SK-N-SH (cell line): ENCODE data around the gene YPEL1. TPM values are rescaled to one million over a fixed set of nuclear protein-coding genes. Genes with fewer than 3 reads are reported as not detected.
"Not testable (repeated sequence)": the region's sequence is repeated elsewhere in the genome, so short reads cannot be mapped to it uniquely, and the experiment has no call there.

Experiments
- CTCF ChIA-PET: fragments of 300-600, 350-600 bp; formaldehyde crosslinking; extraction: SDS; loops from one replicate; lab custom pipeline; 2021; lab: Yijun Ruan, JAX
- POLR2A ChIA-PET: fragments of 350-600 bp; sonication (Branson Sonifier 250); formaldehyde crosslinking; extraction: SDS; loops from one replicate; lab custom pipeline; 2020; ENCODE audit warnings: antibody characterized with exemption, inconsistent platforms; lab: Yijun Ruan, JAX
- DNase-seq: peaks from one replicate; pipeline ENCODE4 v3.0.0; 2012
- H2AFZ ChIP-seq: fragments of 200-600 bp; sonication (generic); 2 replicates; pipeline ENCODE4 v1.8.1; 2016; ENCODE audit warnings: antibody characterized with exemption, mild to moderate bottlenecking, low read depth
- H3F3A ChIP-seq: fragments of 200-600 bp; sonication (generic); replicated peaks from 2 replicates; pipeline ENCODE3; 2016; ENCODE audit warnings: antibody characterized with exemption, mild to moderate bottlenecking; ENCODE audit not compliant: insufficient read depth
- H3K27ac ChIP-seq, 2 experiments: fragments of 200-500 bp in 1 of 2; fragments of 200-600 bp in 1 of 2; sonication (Bioruptor generic) in 1 of 2; sonication (generic), shearing (Covaris generic) in 1 of 2; 2 replicates each; pipeline versions ENCODE4 v1.5.1 to v1.6.1; 2014 to 2016; ENCODE audit warnings: low read depth in 2 of 2, inconsistent platforms in 1 of 2, low read length in 1 of 2, mild to moderate bottlenecking in 1 of 2, mixed read lengths in 1 of 2
- H3K27me3 ChIP-seq: fragments of 200-600 bp; sonication (generic), shearing (Covaris generic); 2 replicates; pipeline ENCODE4 v1.6.1; 2016; ENCODE audit warnings: mixed run types; ENCODE audit not compliant: insufficient read depth
- H3K36me3 ChIP-seq, 2 experiments: fragments of 200-500 bp in 1 of 2; fragments of 200-600 bp in 1 of 2; sonication (Bioruptor generic) in 1 of 2; sonication (generic) in 1 of 2; replicated peaks in 1 of 2; 2 replicates each; pipeline versions ENCODE3 to v1.5.1; 2014 to 2016; ENCODE audit warnings: low read length in 1 of 2, mild to moderate bottlenecking in 1 of 2; ENCODE audit not compliant: insufficient read depth in 2 of 2, control insufficient read depth in 1 of 2
- H3K4me1 ChIP-seq, 2 experiments: fragments of 200-500 bp in 1 of 2; fragments of 200-600 bp in 1 of 2; sonication (Bioruptor generic) in 1 of 2; sonication (generic), shearing (Covaris generic) in 1 of 2; 2 replicates each; pipeline versions ENCODE4 v1.5.1 to v1.6.1; 2014 to 2016; ENCODE audit warnings: low read depth in 1 of 2, low read length in 1 of 2, mixed run types in 1 of 2; ENCODE audit not compliant: insufficient read depth in 2 of 2, control insufficient read depth in 1 of 2
- H3K4me2 ChIP-seq: fragments of 200-600 bp; sonication (generic), shearing (Covaris generic); 2 replicates; pipeline ENCODE4 v1.6.1; 2017; ENCODE audit warnings: mixed run types
- H3K4me3 ChIP-seq, 2 experiments: fragments of 200-500 bp in 1 of 2; fragments of 200-600 bp in 1 of 2; sonication (Bioruptor generic) in 1 of 2; sonication (generic), shearing (Covaris generic) in 1 of 2; 2 replicates each; pipeline versions ENCODE4 v1.5.1 to v1.8.1; 2014 to 2016; ENCODE audit warnings: low read depth in 2 of 2, inconsistent platforms in 1 of 2, low read length in 1 of 2, mild to moderate bottlenecking in 1 of 2, mixed read lengths in 1 of 2, moderate library complexity in 1 of 2
- H3K79me2 ChIP-seq: fragments of 200-600 bp; sonication (generic); 2 replicates; pipeline ENCODE4 v1.8.1; 2017; ENCODE audit warnings: mild to moderate bottlenecking; ENCODE audit not compliant: insufficient read depth
- H3K9ac ChIP-seq: fragments of 200-600 bp; sonication (generic); 2 replicates; pipeline ENCODE4 v1.6.1; 2017; ENCODE audit warnings: mixed run types
- H3K9me2 ChIP-seq: fragments of 200-600 bp; sonication (generic); 2 replicates; pipeline ENCODE4 v1.6.1; 2017; ENCODE audit warnings: mixed run types
- H3K9me3 ChIP-seq: fragments of 200-600 bp; sonication (generic); 2 replicates; pipeline ENCODE4 v1.6.1; 2017; ENCODE audit warnings: mixed run types, mild to moderate bottlenecking, moderate library complexity
- H4K20me1 ChIP-seq: fragments of 200-600 bp; sonication (generic); 2 replicates; pipeline ENCODE4 v1.6.1; 2017; ENCODE audit warnings: mild to moderate bottlenecking, mixed run types; ENCODE audit not compliant: insufficient read depth
- CHD2 ChIP-seq: fragments of 150-350 bp; IDR thresholded peaks from 2 replicates; pipeline ENCODE4 v1.6.1; 2018; ENCODE audit warnings: low read length; ENCODE audit not compliant: partially characterized antibody
- ELF1 ChIP-seq: IDR thresholded peaks from 2 replicates; pipeline ENCODE4 v1.4.0; 2012
- EP300 ChIP-seq, 2 experiments: IDR thresholded peaks; 2 replicates each; pipeline versions ENCODE4 v1.4.0 to v1.6.1; 2012; ENCODE audit warnings: borderline replicate concordance in 1 of 2, low read depth in 1 of 2, low read length in 1 of 2
- EZH2phosphoT487 ChIP-seq: fragments of 200-600 bp; sonication (generic); IDR thresholded peaks from 2 replicates; pipeline ENCODE4 v1.6.1; 2017; ENCODE audit warnings: low read depth, mixed run types, mild to moderate bottlenecking, antibody characterized with exemption, moderate library complexity, borderline replicate concordance
- FOSL2 ChIP-seq: IDR thresholded peaks from 2 replicates; pipeline ENCODE4 v1.4.0; 2012; ENCODE audit warnings: low read depth, mild to moderate bottlenecking, moderate library complexity, borderline replicate concordance
- FOXJ3 ChIP-seq: sonication (generic); formaldehyde crosslinking; IDR thresholded peaks from 2 replicates; pipeline ENCODE4 v1.5.1; 2020; ENCODE audit warnings: mild to moderate bottlenecking, missing genetic modification reagents
- GATA2 ChIP-seq: sonication (generic); formaldehyde crosslinking; IDR thresholded peaks from 2 replicates; pipeline ENCODE4 v1.5.0; 2020; ENCODE audit warnings: mild to moderate bottlenecking, missing genetic modification reagents
- JUND ChIP-seq: IDR thresholded peaks from 2 replicates; pipeline ENCODE4 v1.4.0; 2012
- MEF2A ChIP-seq: IDR thresholded peaks from 2 replicates; pipeline ENCODE4 v1.4.0; 2012; ENCODE audit warnings: low read depth, borderline replicate concordance
- REST ChIP-seq: IDR thresholded peaks from 2 replicates; pipeline ENCODE4 v1.6.1; 2012; ENCODE audit warnings: mild to moderate bottlenecking, low read depth, low read length, moderate library complexity
- RFX5 ChIP-seq: IDR thresholded peaks from 2 replicates; pipeline ENCODE4 v1.6.1; 2012; ENCODE audit warnings: mild to moderate bottlenecking, improper control_type of control experiment, low read length
- RXRA ChIP-seq: IDR thresholded peaks from 2 replicates; pipeline ENCODE4 v1.4.0; 2012; ENCODE audit warnings: low read depth, mild to moderate bottlenecking, borderline replicate concordance
- SMC3 ChIP-seq: IDR thresholded peaks from 2 replicates; pipeline ENCODE4 v1.6.1; 2012; ENCODE audit warnings: low read depth, low read length, improper control_type of control experiment
- TCF12 ChIP-seq: IDR thresholded peaks from 2 replicates; pipeline ENCODE4 v1.4.0; 2012
- USF2 ChIP-seq: fragments of 150-350 bp; IDR thresholded peaks from 2 replicates; pipeline ENCODE4 v1.6.1; 2017; ENCODE audit warnings: antibody characterized with exemption, low read length, low read depth, borderline replicate concordance
- WGBS: methylation state at CpG from one replicate; pipeline ENCODE4 v1.1.6; 2017; ENCODE audit warnings: low lambda C conversion rate; 5-methylcytosine and 5-hydroxymethylcytosine counted together
- polyA plus RNA-seq, 3 experiments: library from polyadenylated mRNA; depleted of rRNA; stranded (reverse); fragments of >200 nt; gene quantifications; 2 replicates each; pipeline ENCODE4 v1.2.3, GENCODE V29; 2012

Gene YPEL1
- polyA plus RNA-seq, 1 of the 3 experiments (the other 2 are of a cell fraction), result 2.4 TPM

GRCh38 chr22:21693333-21693998, 42.1 kb downstream of the YPEL1 start:
- Histone ChIP-seq H3K36me3 (peaks cover 3 to 45% of the 10 kb centered on the region in 2 experiments), H3K9me3 (no peaks in the 10 kb centered on the region), H3K4me2 (no peak overlapping the region), H3K4me1 (peaks cover 0 to 7% of the 10 kb centered on the region in 2 experiments; a peak in 1 of 4 replicates), H3K9me2 (no peaks in the 10 kb centered on the region), H3K9ac (no peak overlapping the region), H3K27me3 (no peaks in the 10 kb centered on the region), H2AFZ (no peak overlapping the region), H3K27ac (no peak overlapping the region), H3K4me3 (no peak overlapping the region), H4K20me1 (no peaks in the 10 kb centered on the region; the same call in 1 of the 2 replicates), H3F3A (peaks cover 11% of the 10 kb centered on the region), H3K79me2 (no peaks in the 10 kb centered on the region)
- DNase-seq, result no peak
- 90% methylated on average over 9 of the region's 14 CpGs for WGBS
- ChIA-PET POLR2A (interaction anchor here (0.9 kb wide), 1 partner anchor 11 kb away, joined by 4 read pairs; no protein-coding TSS in a partner anchor), CTCF (interaction anchor here (3.0 kb wide), 1 partner anchor 245 kb away, joined by 11 read pairs; no protein-coding TSS in a partner anchor)
- no peak for TF ChIP-seq TCF12
- no peak for TF ChIP-seq FOXJ3 (CRISPR knock-in tag)
- TF ChIP-seq RFX5, result no peak
- TF ChIP-seq RXRA, result no peak
- no peak for TF ChIP-seq USF2
- TF ChIP-seq SMC3, result no peak
- TF ChIP-seq CHD2, result no peak
- TF ChIP-seq GATA2 (CRISPR knock-in tag), result no peak
- TF ChIP-seq FOSL2, result no peak
- no peak for TF ChIP-seq JUND
- TF ChIP-seq EZH2phosphoT487, result no peak
- no peak for TF ChIP-seq REST
- TF ChIP-seq ELF1, result no peak
- TF ChIP-seq EP300 (IDR thresholded peaks at IDR 0.05; ENCODE audit: borderline replicate concordance in 1 of 2, low read depth in 1 of 2, low read length in 1 of 2), result no peak
- no peak for TF ChIP-seq MEF2A

- H3K27ac ChIP-seq, H3K4me3 ChIP-seq, H3K9me2 ChIP-seq, H3K79me2 ChIP-seq, H3K27me3 ChIP-seq, H3F3A ChIP-seq, H3K9me3 ChIP-seq, POLR2A ChIA-PET, H3K4me1 ChIP-seq, H4K20me1 ChIP-seq, DNase-seq, H3K9ac ChIP-seq, H2AFZ ChIP-seq, H3K4me2 ChIP-seq: not testable (repeated sequence)
- 95% methylated on average over 9 of the region's 9 CpGs for WGBS
- peaks cover 3 to 47% of the 10 kb centered on the region in 2 experiments for H3K36me3 ChIP-seq
- CTCF ChIA-PET, result interaction anchor here (3.0 kb wide), 1 partner anchor 246 kb away, joined by 11 read pairs; no protein-coding TSS in a partner anchor
These were observed 42.7 kb downstream of the YPEL1 start for GRCh38 chr22:21692856-21693255.
